WTC11 (cell line): ENCODE data around the gene GRIK5. TPM values are rescaled to one million over a fixed set of nuclear protein-coding genes. Genes with fewer than 3 reads are reported as not detected.
A peak's percentile ranks its signal among the peaks of the same experiment; 100 is the strongest.

Experiments
- ATAC-seq: fragments of 200-7000 bp; cut with Tn5 transposase; 2 replicates; pipeline ENCODE4 v1.10.0; 2021; ENCODE audit warnings: mild to moderate bottlenecking, moderate library complexity
- CTCF ChIA-PET: fragments of 300-600 bp; sonication (Branson Sonifier 250); formaldehyde crosslinking; loops from one replicate; lab custom pipeline; 2021; ENCODE audit warnings: antibody characterized with exemption; lab: Charles Lee
- POLR2A ChIA-PET: fragments of 350-600 bp; sonication (Branson Sonifier 250); formaldehyde crosslinking; loops from one replicate; lab custom pipeline; 2021; ENCODE audit warnings: antibody characterized with exemption; lab: Charles Lee
- DNase-seq: peaks from one replicate; pipeline ENCODE4 v3.0.0; 2021; ENCODE audit warnings: low spot score
- H3K27ac Mint-ChIP-seq: 2 replicates; pipeline ENCODE4 v1.8.0; 2021; ENCODE audit warnings: mixed read lengths
- H3K27me3 Mint-ChIP-seq: 2 replicates; pipeline ENCODE4 v1.8.0; 2021; ENCODE audit warnings: low read depth, mild to moderate bottlenecking, moderate library complexity, mixed read lengths
- H3K36me3 Mint-ChIP-seq: 2 replicates; pipeline ENCODE4 v1.8.0; 2021; ENCODE audit warnings: mixed read lengths
- H3K4me1 Mint-ChIP-seq: 2 replicates; pipeline ENCODE4 v1.8.0; 2022; ENCODE audit warnings: mixed read lengths
- H3K4me3 Mint-ChIP-seq: 2 replicates; pipeline ENCODE4 v1.8.0; 2021; ENCODE audit warnings: mild to moderate bottlenecking, moderate library complexity, mixed read lengths
- H3K9me3 Mint-ChIP-seq: 2 replicates; pipeline ENCODE4 v1.8.0; 2021; ENCODE audit warnings: mixed read lengths
- ATF1 ChIP-seq: sonication (generic); formaldehyde crosslinking; IDR thresholded peaks from 2 replicates; pipeline ENCODE4 v1.8.1; 2023; ENCODE audit warnings: mild to moderate bottlenecking, moderate library complexity, missing genetic modification reagents
- CREM ChIP-seq: sonication (generic); formaldehyde crosslinking; IDR thresholded peaks from 2 replicates; pipeline ENCODE4 v1.8.1; 2022; ENCODE audit warnings: mild to moderate bottlenecking, missing genetic modification reagents, moderate library complexity
- E2F5 ChIP-seq: sonication (generic); formaldehyde crosslinking; IDR thresholded peaks from 2 replicates; pipeline ENCODE4 v1.8.1; 2022; ENCODE audit warnings: mild to moderate bottlenecking, moderate library complexity, missing genetic modification reagents
- ETV6 ChIP-seq: sonication (generic); formaldehyde crosslinking; IDR thresholded peaks from 2 replicates; pipeline ENCODE4 v1.8.1; 2022; ENCODE audit warnings: mild to moderate bottlenecking, missing genetic modification reagents
- FOXP1 ChIP-seq: sonication (generic); formaldehyde crosslinking; IDR thresholded peaks from 2 replicates; pipeline ENCODE4 v1.8.0; 2022; ENCODE audit warnings: missing genetic modification reagents, mild to moderate bottlenecking, moderate library complexity, borderline replicate concordance
- HMGA2 ChIP-seq: fragments of 250-450 bp; sonication (Bioruptor Pico); IDR thresholded peaks from 2 replicates; pipeline ENCODE4 v1.4.0; 2021; ENCODE audit warnings: mild to moderate bottlenecking, moderate library complexity
- JUN ChIP-seq: sonication (generic); formaldehyde crosslinking; IDR thresholded peaks from 2 replicates; pipeline ENCODE4 v1.8.0; 2023; ENCODE audit warnings: mild to moderate bottlenecking, missing genetic modification reagents
- MAX ChIP-seq: sonication (generic); formaldehyde crosslinking; IDR thresholded peaks from 2 replicates; pipeline ENCODE4 v1.8.0; 2022; ENCODE audit warnings: mild to moderate bottlenecking, missing genetic modification reagents
- MXD4 ChIP-seq: fragments of 250-450 bp; sonication (Bioruptor Pico); IDR thresholded peaks from 2 replicates; pipeline ENCODE4 v1.8.0; 2021; ENCODE audit warnings: mild to moderate bottlenecking, moderate library complexity, borderline replicate concordance
- NFE2L1 ChIP-seq: sonication (generic); formaldehyde crosslinking; IDR thresholded peaks from 2 replicates; pipeline ENCODE4 v1.8.1; 2023; ENCODE audit warnings: missing genetic modification reagents
- NFYB ChIP-seq: sonication (generic); formaldehyde crosslinking; conservative IDR thresholded peaks from 2 replicates; pipeline ENCODE4 v1.8.0; 2022; ENCODE audit warnings: low read depth, missing genetic modification reagents
- SMAD3 ChIP-seq: sonication (generic); formaldehyde crosslinking; IDR thresholded peaks from 2 replicates; pipeline ENCODE4 v1.8.0; 2022; ENCODE audit warnings: missing genetic modification reagents, mild to moderate bottlenecking, borderline replicate concordance
- SOX15 ChIP-seq: fragments of 250-450 bp; sonication (Bioruptor Pico); IDR thresholded peaks from 2 replicates; pipeline ENCODE4 v1.9.0; 2021; ENCODE audit warnings: mild to moderate bottlenecking
- SP1 ChIP-seq: sonication (generic); formaldehyde crosslinking; conservative IDR thresholded peaks from 2 replicates; pipeline ENCODE4 v1.8.1; 2022; ENCODE audit warnings: missing genetic modification reagents
- TCF7 ChIP-seq: sonication (generic); formaldehyde crosslinking; IDR thresholded peaks from 2 replicates; pipeline ENCODE4 v1.8.0; 2022; ENCODE audit warnings: mild to moderate bottlenecking, low read depth, missing genetic modification reagents, moderate library complexity
- TP53 ChIP-seq: sonication (generic); formaldehyde crosslinking; IDR thresholded peaks from 2 replicates; pipeline ENCODE4 v1.8.1; 2023; ENCODE audit warnings: mild to moderate bottlenecking, missing genetic modification reagents
- USF1 ChIP-seq: sonication (generic); formaldehyde crosslinking; IDR thresholded peaks from 2 replicates; pipeline ENCODE4 v1.8.0; 2022; ENCODE audit warnings: mild to moderate bottlenecking, missing genetic modification reagents
- USF2 ChIP-seq: sonication (generic); formaldehyde crosslinking; IDR thresholded peaks from 2 replicates; pipeline ENCODE4 v1.8.1; 2023; ENCODE audit warnings: mild to moderate bottlenecking, missing genetic modification reagents, moderate library complexity
- ZMAT4 ChIP-seq: fragments of 250-450 bp; sonication (Bioruptor Pico); IDR thresholded peaks from 2 replicates; pipeline ENCODE4 v1.9.0; 2021; ENCODE audit warnings: mild to moderate bottlenecking
- ZNF219 ChIP-seq: sonication (generic); formaldehyde crosslinking; IDR thresholded peaks from 2 replicates; pipeline ENCODE4 v1.8.0; 2023; ENCODE audit warnings: missing genetic modification reagents, mild to moderate bottlenecking, borderline replicate concordance
- total RNA-seq: library from RNA; stranded (reverse); gene quantifications from 3 replicates; pipeline ENCODE4 v1.2.3, GENCODE V29; 2021
- TF ChIP-seq, protein P1 (sequence below): sonication (generic); formaldehyde crosslinking; IDR thresholded peaks from 2 replicates; pipeline ENCODE4 v1.8.1; 2022; ENCODE audit warnings: low read depth, missing genetic modification reagents, borderline replicate concordance
- TF ChIP-seq, protein P2 (sequence below): sonication (generic); formaldehyde crosslinking; IDR thresholded peaks from 2 replicates; pipeline ENCODE4 v1.8.1; 2023; ENCODE audit warnings: mild to moderate bottlenecking, missing genetic modification reagents, borderline replicate concordance

The GRIK5 gene
- total RNA-seq, 1 experiment from 2014 or later, result 52.3 TPM

DNA sequence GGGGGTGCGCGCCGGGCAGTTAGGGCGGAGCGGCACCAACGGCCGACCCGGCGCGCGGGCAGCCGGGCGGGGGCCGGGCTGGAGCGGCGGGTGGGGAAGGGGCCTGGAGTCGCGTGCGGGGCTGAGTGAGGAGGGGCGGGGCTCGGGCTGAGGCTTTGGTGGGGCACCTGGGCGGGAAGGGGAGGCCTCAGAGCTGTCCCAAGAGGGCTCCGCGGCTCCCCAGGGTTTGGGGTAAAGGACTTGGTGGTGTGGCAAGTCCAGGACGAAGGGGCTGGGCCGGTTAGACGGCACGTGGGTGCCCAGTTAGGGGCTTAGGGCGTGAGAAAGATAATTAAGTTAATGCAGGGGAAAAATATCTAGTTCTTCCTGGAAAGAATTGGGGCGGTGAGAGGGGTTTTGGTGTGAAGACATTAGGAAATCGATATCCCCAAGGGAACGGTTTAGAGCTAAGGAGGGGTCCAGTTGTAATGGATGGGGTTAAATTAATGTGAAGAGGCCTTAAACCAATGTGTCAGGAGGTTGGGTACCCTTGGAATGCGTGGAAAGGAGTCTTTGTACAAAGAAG, 6.5 kb upstream of the GRIK5 start:
- POLR2A ChIA-PET, result interaction anchor here (0.6 to 1.0 kb wide), 2 partner anchors 19 to 21 kb away, joined by 4 to 7 read pairs; no protein-coding TSS in a partner anchor

DNA sequence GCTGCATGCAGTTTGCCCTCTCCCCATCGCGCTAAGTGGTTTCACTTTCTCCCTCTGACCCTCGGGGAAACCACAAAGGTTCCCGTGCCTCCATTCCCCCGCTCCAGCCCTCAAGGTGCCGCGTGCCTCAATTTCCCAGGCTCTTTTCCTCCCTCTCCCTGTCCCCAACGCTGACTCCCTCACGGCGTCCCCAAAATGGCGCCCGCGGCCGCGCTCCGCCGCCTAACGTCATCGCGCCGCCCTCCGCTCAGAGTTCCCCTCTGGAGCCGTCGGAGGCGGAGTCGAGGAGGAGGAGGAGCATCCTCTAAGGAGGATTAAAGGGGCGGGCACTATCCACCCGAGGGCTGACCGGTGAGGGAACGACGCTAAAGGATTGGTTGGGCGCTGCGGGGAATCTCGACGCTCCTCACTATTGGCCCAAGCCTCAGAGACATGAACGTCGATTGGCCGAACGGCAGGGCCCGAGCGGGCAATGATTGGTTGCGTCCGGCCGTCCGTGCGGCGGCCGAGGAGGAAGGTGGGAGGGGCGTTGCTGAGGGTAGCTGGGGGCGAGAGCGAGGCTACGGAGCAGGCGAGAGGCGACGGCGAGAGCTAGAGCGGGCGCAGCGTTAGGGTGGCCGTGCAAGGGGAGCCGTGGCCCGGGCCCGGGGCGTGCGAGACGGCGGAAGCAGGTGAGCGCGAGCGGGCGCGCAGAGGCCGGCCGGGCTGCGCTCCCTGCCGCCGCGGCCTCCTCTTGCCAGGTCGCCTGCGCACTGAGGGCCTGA, 5.8 kb upstream of the GRIK5 start, which contains the start of gene ZNF574:
TSS of gene ZNF574 (plus strand) at position 551 of the 764 bp plus-strand sequence. CDS start 2,441 bp downstream, outside the sequence.
- H3K9me3 Mint-ChIP-seq, result no peaks in the 10 kb centered on the region
- POLR2A ChIA-PET, result interaction anchor here (1.0 kb wide), 1 partner anchor 20 kb away, joined by 4 read pairs; no protein-coding TSS in a partner anchor
- peaks cover 40% of the 10 kb centered on the region for H3K4me1 Mint-ChIP-seq
- CTCF ChIA-PET, result interaction anchor here (0.7 to 1.5 kb wide), 5 partner anchors 39 to 344 kb away, joined by 3 to 7 read pairs (median 3); no protein-coding TSS in a partner anchor
- DNase-seq (peak; percentile 99), ATAC-seq (peak; percentile 97)
- H3K36me3 Mint-ChIP-seq, result peaks cover 21% of the 10 kb centered on the region
- H3K27ac Mint-ChIP-seq, result peak within 1 kb of the TSS; percentile 100
- no peaks in the 10 kb centered on the region for H3K27me3 Mint-ChIP-seq
- H3K4me3 Mint-ChIP-seq, result peak within 1 kb of the TSS; percentile 99
- 0 out of 2 replicates have a peak, but pooled peaks have one; percentile 23 for TF ChIP-seq HMGA2 (CRISPR knock-in tag)
- TF ChIP-seq MXD4 (CRISPR knock-in tag), result no peak
- no peak for TF ChIP-seq USF1
- no peak for TF ChIP-seq JUN (CRISPR knock-in tag)
- 0 out of 2 replicates have a peak, but pooled peaks have one; percentile 40 for TF ChIP-seq ATF1 (CRISPR knock-in tag)
- no peak for TF ChIP-seq TP53 (CRISPR knock-in tag)
- TF ChIP-seq ZNF219 (CRISPR knock-in tag), result no peak
- TF ChIP-seq NFE2L1 (CRISPR knock-in tag), result no peak
- TF ChIP-seq ZMAT4 (CRISPR knock-in tag), result no peak
- peak; percentile 86 for TF ChIP-seq MAX (CRISPR knock-in tag)
- TF ChIP-seq CREM, result 0 out of 2 replicates have a peak, but pooled peaks have one; percentile 51
- TF ChIP-seq NFYB (CRISPR knock-in tag), result peak; percentile 93
- no peak for TF ChIP-seq USF2
- TF ChIP-seq SOX15 (CRISPR knock-in tag), result no peak
- 0 out of 2 replicates have a peak, but pooled peaks have one; percentile 38 for TF ChIP-seq SMAD3
- TF ChIP-seq E2F5, result peak; percentile 63; the same call in 1 of the 2 replicates
- peak; percentile 91; the same call in 1 of the 2 replicates for TF ChIP-seq SP1 (CRISPR knock-in tag)
- peak; percentile 19; the same call in 1 of the 2 replicates for TF ChIP-seq ETV6
- TF ChIP-seq, protein P1, sequence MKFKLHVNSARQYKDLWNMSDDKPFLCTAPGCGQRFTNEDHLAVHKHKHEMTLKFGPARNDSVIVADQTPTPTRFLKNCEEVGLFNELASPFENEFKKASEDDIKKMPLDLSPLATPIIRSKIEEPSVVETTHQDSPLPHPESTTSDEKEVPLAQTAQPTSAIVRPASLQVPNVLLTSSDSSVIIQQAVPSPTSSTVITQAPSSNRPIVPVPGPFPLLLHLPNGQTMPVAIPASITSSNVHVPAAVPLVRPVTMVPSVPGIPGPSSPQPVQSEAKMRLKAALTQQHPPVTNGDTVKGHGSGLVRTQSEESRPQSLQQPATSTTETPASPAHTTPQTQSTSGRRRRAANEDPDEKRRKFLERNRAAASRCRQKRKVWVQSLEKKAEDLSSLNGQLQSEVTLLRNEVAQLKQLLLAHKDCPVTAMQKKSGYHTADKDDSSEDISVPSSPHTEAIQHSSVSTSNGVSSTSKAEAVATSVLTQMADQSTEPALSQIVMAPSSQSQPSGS (CRISPR knock-in tag), result no peak
- TF ChIP-seq FOXP1 (CRISPR knock-in tag), result peak; percentile 40; the same call in 1 of the 2 replicates

More for the DNA sequence above, 6.5 kb upstream of the GRIK5 start:
- CTCF ChIA-PET, result interaction anchor here (0.7 to 1.5 kb wide), 6 partner anchors 39 to 344 kb away, joined by 3 to 7 read pairs (median 3); no protein-coding TSS in a partner anchor
- Mint-ChIP-seq H3K4me3 (peak overlapping the region; percentile 93), H3K9me3 (no peaks in the 10 kb centered on the region), H3K27ac (peak overlapping the region; percentile 69), H3K27me3 (no peaks in the 10 kb centered on the region), H3K4me1 (peaks cover 35% of the 10 kb centered on the region), H3K36me3 (peaks cover 28% of the 10 kb centered on the region)
- DNase-seq (peak; percentile 65), ATAC-seq (peak; percentile 5; the same call in 1 of the 2 replicates)
- TF ChIP-seq, protein P2, sequence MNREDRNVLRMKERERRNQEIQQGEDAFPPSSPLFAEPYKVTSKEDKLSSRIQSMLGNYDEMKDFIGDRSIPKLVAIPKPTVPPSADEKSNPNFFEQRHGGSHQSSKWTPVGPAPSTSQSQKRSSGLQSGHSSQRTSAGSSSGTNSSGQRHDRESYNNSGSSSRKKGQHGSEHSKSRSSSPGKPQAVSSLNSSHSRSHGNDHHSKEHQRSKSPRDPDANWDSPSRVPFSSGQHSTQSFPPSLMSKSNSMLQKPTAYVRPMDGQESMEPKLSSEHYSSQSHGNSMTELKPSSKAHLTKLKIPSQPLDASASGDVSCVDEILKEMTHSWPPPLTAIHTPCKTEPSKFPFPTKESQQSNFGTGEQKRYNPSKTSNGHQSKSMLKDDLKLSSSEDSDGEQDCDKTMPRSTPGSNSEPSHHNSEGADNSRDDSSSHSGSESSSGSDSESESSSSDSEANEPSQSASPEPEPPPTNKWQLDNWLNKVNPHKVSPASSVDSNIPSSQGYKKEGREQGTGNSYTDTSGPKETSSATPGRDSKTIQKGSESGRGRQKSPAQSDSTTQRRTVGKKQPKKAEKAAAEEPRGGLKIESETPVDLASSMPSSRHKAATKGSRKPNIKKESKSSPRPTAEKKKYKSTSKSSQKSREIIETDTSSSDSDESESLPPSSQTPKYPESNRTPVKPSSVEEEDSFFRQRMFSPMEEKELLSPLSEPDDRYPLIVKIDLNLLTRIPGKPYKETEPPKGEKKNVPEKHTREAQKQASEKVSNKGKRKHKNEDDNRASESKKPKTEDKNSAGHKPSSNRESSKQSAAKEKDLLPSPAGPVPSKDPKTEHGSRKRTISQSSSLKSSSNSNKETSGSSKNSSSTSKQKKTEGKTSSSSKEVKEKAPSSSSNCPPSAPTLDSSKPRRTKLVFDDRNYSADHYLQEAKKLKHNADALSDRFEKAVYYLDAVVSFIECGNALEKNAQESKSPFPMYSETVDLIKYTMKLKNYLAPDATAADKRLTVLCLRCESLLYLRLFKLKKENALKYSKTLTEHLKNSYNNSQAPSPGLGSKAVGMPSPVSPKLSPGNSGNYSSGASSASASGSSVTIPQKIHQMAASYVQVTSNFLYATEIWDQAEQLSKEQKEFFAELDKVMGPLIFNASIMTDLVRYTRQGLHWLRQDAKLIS (CRISPR knock-in tag), result no peak
- TF ChIP-seq MXD4 (CRISPR knock-in tag) (no peak), SMAD3 (0 out of 2 replicates have a peak, but pooled peaks have one; percentile 1), TCF7 (CRISPR knock-in tag) (0 out of 2 replicates have a peak, but pooled peaks have one; percentile 35)
